Activated CD4-positive, CD25-positive, alpha-beta regulatory T cell treated with anti-CD3 and anti-CD28 coated beads, Interleukin-2, amount 50 U/mL, for 24 hours (primary cell): Measurements from ENCODE around the gene TRIP4.
A peak's percentile ranks its signal among the peaks of the same experiment; 100 is the strongest.

Experiments used
- ATAC-seq, 2 donors: fragments of 150-1000 bp; cut with Tn5 transposase; one replicate each; pipeline ENCODE4 v1.10.0; 2021; ENCODE audit warnings: mild to moderate bottlenecking in 1 of 2, moderate library complexity in 1 of 2

The TRIP4 gene

DNA sequence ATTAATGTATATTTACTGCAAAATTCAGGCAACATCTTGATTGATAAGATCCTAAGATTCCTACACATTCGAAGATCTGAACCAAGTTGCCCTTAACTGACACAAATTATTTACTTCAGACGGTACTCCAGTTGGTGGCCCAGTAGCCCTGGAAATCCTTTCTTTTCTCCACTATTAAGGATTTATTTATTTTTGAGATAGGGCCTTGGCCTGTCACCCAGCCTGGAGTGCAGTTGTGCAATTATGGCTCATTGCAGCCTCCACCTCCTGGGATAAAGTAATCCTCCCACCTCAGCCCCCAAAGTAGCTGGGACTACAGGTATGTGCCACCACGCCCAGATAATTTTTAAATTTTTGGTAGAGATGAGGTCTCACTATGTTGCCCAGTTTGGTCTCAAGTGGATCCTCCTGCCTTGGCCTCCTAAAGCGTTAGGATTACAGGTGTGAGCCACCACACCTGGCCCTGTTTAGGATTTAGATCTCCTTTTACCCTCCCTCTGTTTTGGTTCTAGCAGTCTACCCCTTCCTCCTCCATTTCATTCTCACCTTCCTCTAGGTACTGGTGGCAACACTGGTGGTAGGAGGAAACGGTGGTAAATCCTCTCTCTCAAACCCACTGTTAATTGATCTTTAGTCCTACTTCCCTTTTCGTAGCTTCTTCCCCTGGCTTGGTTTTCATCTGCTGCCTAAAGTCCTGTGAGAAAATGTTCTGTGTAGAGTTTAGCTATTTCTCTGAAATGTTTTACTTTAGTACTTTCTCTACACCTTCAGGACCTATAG lies 60.1 kb downstream of the TRIP4 start:
- ATAC-seq, result no peak

DNA sequence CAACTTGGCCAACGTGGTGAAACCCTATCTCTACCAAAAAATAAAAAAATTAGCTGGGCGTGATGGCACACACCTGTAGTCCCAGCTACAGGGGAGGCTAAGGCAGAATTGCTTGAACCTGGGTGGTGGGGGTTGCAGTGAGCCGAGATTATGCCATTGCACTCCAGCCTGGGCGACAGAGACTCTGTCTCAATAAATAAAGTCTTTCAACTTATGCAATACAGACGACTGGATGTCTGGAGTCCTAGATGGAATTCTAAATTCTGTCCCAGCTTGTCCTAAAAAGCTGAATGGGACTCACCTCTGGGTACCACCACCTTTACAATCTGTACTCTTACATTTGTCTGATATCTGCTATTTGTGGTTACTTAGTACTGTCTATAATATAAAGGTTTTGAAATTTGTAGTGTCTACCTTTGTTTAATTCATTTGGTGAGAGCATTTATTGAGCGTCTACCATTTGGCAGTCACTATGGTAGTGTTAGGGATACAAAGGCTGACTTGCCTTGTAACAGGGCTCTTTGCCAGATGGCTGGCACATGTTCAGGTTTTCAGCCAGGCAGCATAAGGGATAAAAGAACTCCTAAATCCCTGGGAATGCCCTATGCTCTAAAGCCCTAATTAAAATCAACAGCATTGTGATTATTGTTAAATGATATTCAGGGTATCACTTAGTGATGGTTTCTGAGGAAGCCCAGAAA lies 65.5 kb downstream of the TRIP4 start:
- no peak for ATAC-seq

DNA sequence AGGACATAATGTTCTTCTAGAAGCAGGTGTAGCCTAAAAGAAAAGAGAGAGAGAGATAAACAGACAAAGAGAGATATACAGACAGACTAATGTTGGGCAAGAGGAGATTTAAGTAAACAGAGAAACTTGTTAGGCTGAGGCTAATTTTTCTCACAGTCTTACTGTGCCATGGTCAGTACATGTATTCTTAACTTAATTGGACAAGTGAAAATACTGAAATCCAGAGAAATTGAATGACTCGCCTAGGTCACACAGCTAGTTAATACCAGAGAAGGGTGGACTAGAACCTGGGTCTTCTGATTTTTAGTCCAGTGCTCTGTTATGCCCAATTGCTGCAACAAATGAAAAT lies 66.0 kb downstream of the TRIP4 start:
- no peak for ATAC-seq

DNA sequence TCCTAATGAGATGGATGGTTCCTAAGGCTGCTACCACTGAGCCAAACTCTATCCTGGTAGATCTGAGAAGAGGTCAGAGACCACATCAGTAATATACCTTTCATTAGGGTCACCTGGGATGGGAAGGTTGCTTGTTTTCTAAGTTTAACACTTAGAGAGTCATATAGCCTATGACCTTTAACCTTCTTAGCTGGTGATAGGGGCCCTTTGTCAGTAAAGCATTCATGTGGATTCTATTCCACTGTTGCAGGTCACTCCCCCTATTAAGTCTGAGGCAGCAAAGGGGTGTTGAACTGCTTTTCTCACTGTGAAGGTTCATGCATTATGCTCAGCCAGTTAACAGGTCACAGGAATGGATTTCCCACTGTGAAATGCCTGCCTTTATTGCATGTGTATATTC lies 66.6 kb downstream of the TRIP4 start:
- ATAC-seq, result no peak

DNA sequence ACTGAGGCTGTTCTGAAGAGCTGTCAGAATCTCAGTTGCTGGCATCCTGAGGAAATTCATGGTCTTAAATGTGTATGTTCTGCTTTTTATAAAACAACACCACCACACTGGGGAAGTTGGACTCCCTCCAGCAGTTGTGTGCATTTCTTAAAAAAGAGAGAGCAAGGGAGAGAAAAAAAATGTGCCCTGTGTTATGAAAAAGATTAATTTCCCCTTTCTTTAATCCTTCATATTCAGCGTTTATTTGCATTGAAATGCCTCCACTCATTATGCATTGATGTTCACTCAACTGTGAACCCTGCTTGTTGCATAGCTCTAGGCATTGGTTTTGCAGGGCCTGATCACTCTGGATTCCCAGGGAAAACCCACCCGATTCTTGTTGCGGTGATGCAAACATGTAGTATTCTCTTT lies 68.3 kb downstream of the TRIP4 start:
- no peak for ATAC-seq

DNA sequence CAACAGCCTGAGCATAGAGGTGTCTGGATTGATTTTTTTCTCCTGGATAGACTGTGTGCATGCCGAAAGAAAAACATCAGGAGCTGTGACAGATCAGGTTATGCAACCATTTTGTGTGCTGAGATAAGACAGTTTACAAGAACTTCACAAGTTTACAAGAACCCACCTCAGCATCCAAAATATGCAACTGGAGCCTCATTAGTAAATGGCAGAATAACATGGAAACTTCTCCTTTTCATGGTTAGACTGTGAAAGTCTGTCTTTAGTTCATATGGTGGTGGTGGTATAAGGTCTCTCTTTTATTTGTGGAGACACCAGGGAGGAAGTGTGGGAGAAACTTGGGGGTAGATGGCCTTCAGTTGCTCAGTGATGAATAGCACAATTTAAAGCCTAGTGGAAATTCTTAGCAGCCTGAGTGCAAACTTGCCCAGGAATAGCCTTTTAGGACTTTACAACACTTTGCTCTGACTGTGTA lies 69.0 kb downstream of the TRIP4 start:
- ATAC-seq, result no peak

DNA sequence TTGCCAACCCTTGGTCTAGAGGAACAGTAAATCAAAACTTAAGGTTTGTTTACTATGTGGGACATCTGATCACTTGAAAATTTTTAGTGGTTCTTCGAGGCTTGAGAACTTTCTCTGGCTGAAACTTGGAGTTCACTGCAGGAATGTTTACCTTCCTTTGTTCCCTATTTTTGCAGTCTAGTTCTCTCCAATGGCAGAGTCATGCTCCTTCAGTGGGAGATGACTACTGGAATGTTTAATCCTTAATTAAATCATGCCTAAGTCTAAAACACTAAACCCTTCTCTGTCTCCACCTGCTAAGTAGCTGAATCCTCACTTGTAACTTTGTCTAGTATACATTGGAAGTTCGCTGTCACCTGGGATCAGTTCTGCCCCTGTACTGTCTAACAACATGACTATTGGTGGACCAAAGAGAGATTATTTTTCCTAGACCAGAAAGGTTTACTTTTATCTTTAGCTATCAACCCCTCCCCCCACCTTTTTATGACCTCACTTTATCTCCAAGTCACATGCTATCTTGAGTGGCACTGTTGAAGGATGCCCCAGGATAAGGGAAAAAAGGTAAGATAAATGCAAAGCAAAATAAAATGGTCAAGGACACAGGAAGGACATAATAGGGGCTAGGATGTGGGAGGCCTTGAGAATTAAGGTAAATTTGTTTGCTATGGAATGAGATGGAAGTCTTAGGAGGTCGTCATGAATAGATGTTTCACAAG lies 71.6 kb downstream of the TRIP4 start:
- no peak for ATAC-seq

DNA sequence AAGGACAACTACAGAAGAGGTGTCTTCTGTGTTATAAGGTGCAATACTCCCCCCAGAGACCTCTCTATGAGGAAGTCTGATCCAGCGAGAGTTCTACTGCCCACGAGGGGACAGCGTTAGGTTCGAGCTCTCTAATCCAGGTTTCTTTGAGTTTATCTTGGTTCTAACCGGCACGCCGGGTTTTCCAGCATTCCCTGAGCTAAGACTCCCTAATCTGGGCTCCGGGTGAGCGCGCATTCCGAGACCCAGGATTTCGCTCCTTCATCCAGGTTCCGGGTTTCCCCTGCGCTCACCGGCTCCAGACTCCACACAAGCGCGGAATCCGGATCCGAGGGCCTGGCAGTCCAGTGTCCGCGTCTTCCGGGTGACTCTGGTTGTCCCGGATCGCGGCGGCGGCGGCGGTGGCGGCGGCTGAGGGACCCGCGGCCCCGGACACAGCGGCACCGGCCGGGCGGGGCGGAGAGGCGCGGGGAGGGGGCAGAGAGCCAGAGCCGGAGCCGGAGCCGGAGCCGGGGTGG lies 72.6 kb downstream of the TRIP4 start, which contains the start of gene ZNF609:
ZNF609 (plus strand) TSS at position 373 of the 518 bp plus-strand sequence. CDS start 38,842 bp downstream, outside the sequence.
- ATAC-seq, result peak; percentile 67 to 77

DNA sequence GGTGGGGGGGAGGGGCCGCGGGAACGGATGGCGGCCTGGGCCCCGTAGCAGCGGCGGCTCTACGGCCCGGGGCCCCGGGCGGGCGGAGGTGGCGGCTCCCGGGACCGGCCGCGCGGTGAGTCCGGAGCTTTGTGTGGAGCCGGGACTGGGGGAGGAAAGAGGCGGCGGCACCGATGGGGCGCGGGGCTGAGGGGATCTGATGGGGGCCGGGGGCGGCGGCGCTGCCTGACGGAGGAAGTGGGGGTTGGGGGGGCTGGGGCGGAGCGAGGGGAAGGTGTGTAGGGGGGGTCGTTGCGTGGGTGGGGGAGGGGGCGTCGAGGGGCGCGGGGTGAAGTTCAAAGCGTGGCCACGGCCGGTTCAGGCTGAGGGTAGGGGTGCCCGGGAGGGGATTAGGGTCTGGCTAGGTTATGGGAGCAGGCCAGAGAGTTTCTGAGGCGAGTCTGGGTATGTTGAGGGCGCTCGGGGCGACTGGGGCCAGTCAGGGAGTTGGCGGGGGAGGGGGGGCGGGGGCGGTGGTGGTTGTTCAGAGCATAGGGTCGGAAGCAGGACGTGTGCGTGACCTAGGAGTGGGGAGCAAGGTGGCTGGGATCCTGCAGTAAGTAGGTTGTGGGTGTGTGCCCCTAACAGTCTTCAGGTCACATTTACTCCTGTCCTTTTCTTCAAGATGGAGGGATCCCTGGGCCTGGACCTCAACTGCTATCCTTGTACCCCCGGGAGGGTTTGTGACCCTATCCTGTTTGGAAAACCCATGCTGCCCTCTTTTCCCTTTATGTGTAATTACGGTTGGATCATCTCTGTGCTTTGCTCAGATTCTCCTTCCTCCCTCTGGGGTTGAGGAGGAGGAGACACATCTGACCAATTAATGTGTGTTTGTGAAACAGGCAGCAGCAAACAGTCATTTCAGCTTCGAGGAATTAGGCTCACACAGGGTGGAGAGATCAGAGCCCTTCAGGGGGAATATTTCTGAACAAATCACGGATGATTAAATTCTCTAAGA lies 73.4 kb downstream of the TRIP4 start:
- peak; percentile 33 to 65 for ATAC-seq

DNA sequence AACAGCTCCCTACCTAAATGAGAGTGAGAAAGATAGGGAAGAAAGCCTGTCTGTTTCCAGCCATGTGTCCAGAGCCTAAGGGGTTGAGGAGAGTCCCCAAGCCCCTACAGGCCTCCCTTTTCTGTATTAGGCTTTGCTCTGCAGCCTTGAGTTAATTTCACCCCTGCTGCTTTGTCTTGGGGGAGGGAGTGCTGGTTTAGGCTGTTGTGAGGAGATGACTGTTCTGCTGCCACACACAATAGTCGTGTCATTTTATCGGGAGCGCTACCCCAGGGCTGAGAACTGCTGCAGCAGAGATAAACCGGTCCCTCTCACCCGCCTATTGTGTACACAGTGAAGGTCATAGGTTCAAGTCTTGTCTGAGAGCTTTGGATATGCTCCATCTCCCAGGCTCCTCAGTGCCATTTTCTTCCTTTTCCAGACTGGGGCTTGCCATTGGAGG lies 74.1 kb downstream of the TRIP4 start:
- ATAC-seq, result peak; percentile 12 to 16

DNA sequence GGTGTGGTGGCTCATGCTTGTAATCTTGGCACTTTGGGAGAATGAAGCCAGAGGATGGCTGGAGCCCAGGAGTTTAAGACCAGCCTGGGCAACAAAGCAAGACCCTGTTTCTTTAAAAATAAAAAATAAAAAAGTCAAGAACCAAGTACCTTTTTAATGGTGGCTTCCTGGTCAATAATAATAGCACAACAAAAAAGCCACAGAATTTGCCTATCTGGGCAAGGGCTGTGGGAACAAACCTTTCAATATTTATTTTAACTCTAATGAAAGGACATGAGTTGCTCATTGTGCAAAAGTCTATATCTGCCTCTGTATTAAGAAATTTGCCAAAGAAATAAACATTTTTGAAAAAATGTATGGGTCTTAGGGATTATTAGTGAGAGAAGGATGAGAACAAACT lies 74.9 kb downstream of the TRIP4 start:
- ATAC-seq, result no peak

DNA sequence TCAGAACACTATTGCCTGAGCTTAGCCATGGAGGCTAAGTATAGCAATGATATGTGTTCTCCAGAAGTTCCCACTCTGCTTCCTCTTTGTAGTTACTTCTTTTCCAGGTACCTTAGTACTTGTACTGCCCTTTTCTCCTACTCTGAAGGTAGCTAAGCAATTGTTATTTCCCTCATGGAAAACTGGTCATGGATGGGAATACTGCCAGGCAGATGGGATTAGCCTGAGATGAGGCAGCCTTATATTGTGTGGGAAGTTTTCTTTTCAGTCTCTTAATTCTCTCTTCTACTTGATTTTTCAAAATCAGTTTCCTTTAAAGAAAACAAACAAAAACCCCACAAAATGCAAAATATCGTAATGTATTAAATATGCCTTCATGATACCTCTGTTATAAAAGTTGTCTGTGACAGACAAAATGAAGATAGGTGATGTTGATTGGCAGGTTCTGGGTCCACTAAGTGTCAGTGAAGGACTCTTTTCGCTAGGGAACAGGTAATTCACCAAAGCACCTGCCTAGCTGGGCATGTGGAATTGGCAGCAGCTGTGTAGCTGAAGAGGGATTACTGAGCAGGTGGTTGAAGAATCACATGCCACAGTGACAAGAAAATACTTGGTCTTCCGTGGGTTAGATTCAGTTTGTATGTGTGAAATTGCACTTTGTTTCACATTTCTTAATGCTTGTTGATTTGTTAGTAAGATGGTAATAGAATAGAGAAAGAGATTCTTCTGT lies 76.8 kb downstream of the TRIP4 start:
- no peak for ATAC-seq

DNA sequence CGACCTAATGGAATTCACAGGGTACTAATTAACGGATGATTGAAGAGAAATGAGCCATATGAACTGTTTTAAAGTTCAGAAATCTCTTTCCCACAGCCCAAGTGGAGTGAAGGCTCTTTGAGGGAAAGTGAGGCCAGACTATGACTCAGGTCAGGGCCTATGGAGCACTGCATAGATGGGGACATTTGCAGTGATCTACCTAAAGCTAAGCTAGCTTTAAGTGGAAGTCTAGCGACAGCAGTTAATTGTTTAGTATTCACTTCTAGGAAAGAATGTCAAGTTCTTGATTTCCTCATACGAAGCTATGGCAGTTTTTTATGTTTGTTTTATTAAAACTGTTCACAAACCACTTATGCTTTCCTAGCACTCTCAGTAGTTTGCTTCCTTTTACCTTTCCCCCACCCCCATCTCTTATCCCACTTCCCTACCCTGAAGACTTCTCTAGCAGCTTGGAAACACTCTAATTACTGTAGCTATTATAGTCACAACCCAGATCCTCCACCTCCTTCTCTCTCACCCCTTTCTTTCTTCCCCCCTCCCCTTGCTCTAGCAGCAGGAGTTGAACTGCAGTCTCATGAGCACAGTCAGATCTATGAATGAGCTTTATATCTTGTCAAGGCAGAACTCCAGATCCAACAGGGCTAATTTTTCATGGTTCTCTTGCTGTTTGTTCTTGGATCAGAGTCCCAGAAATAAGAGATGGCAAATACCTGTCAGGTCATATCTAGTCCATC lies 78.9 kb downstream of the TRIP4 start:
- ATAC-seq, result no peak

DNA sequence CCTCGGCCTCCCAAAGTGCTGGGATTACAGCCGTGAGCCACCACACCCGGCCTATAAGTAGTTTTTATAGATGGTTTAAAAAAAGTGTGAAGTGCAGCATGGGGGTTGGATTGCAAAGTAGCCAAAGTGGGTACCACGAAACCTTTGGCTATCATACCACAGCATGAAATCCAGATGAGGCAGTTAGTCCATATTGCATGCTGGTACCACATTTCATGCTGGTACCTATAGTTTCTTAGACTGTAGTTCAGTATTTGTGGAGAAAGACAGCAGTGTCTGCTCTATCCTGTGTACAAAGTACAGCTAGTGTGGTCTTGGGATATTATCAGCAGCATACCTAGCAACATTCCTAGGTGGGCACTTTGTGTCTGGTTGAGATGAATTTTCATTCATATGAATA lies 84.5 kb downstream of the TRIP4 start:
- ATAC-seq, result no peak

DNA sequence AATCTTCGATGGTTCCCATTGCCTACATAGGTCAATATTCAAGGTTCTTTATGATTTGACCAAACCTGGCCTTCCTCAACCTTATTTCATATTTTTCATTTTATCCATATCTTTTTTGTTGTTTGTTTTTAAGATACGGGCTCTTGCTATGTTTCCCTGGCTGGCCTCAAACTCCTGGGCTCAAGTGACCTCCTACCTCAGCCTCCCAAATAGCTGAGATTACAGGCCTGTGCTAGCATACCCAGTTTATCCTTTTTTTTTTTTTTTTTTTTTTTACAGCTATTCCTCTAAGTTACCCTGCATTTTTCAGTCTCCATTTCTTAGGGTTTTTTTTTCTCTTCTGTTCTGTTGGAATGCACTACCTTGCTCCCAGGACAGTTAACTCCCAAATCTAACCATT lies 87.2 kb downstream of the TRIP4 start:
- no peak for ATAC-seq

DNA sequence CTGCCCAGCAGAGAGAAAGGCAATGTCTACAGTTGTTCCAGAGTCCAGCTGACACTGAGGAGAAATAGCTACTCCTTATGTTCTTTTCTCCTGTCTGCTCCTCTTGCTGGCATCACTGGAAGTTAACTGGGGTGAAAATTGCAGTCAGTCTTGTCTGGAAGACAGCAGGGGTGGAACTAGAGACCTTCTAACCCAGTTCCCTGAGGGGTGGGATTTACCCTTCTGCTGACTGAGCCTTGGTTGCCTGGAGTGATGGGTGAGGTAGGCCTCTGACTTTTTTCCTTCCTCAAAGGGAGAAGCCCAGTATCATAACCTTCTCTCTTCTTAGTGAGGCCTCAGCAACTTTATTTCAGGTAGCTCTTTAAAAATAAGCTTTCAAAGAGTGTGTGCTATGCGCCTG lies 88.9 kb downstream of the TRIP4 start:
- ATAC-seq, result no peak

DNA sequence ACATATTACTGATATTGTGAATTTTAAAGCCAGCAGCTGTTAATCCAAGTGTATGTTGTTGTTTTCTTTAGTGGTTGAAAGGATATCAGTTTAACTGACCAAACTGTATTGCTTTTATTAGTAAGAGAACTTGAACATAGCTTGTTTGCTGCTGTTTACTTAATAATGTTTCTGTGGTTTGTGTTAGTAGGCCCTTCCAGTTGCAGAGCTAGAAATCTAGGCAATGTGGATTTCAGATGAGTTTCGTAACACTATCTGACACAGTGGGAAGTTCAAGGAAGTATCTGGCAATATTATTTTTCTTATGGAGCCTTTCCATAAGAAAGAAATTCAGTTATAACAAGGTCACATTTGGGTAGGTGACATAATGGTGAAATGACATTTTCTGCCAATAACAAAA lies 91.2 kb downstream of the TRIP4 start:
- ATAC-seq, result no peak

DNA sequence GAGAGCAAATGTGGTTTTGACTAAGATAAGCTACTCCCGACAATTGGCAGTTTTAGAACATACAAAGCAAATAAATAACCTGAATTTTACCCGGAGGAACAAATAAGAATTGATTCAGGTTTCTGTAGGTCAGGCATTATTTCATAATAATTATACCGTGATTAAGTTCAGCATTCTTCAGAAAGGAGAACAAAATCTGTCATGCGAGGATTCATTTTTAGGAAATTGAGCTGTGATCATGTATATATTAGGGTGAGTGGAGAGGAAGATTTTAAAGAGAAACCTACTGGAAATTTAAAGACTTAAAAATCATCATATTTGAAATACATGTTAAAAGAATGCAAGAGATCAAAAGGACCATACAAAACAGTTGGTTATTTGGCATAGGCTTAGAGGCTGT lies 93.3 kb downstream of the TRIP4 start:
- no peak for ATAC-seq

DNA sequence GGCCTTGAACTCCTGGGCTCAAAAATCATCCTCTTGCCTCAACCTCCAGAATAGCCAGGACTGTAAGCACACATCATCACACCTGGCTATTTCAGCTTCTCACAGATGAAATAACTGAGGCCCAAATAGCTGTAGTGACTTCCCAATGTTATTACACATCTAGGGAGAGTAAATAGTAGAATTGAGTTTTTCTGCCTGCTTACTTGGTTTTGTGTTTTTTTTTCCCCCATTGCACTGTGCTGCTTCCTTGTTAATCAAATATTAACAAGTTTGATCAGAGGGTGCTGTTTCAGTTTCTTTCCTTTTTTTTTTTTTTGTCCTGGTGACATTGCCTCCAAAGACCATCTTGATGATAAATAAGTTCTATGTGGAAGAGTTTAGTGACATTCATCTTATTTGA lies 96.1 kb downstream of the TRIP4 start:
- no peak for ATAC-seq

DNA sequence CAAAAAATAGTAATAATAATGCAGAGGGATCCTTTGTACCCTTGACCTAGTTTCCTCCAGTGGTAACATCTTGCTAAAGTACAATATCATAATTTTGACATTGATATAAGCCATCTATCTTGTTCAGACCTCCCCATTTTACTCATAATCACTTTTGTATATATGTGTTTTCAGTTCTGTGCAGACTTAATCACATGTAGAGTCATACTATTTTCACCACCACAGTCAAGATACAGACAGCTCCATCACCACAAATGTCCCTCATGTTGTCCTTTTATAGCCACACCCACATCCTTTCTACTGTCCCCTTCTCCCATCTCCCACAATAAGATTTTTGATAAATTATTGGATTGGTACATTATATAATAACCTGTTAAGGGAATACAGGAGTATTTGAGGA lies 98.2 kb downstream of the TRIP4 start:
- no peak for ATAC-seq
